ENCODE data around the gene RAI2. TPM values are rescaled to one million over a fixed set of nuclear protein-coding genes. Genes with fewer than 3 reads are reported as not detected.

The RAI2 gene
- total and polyA plus RNA-seq, 2 experiments from 2014 or later, result 1.3 to 3.4 TPM

- H3K4me3 ChIP-seq, result no peak overlapping the region
- no peaks in the 10 kb centered on the region for H3K4me1 ChIP-seq (ENCODE audit: low read depth)
- no peaks in the 10 kb centered on the region for H3K9me3 ChIP-seq (ENCODE audit: low read depth)
- TF ChIP-seq CTCF (IDR thresholded peaks at IDR 0.05; ENCODE audit: low read depth, low read length), result no peak
- no peaks in the 10 kb centered on the region for H3K27me3 ChIP-seq
- no peak for DNase-seq (ENCODE audit: low read depth in 1 of 2, low spot score in 1 of 2)
- no peak overlapping the region for H3K27ac ChIP-seq
- H3K36me3 ChIP-seq, result no peaks in the 10 kb centered on the region
Observed at GRCh38 chrX:17830211-17830610, 30.9 kb downstream of the RAI2 start.

GRCh38 chrX:17829566-17829965, 31.5 kb downstream of the RAI2 start:
- Histone ChIP-seq H3K4me1 (ENCODE audit: low read depth) (no peaks in the 10 kb centered on the region), H3K4me3 (no peak overlapping the region), H3K27ac (no peak overlapping the region), H3K9me3 (ENCODE audit: low read depth) (no peaks in the 10 kb centered on the region), H3K36me3 (no peaks in the 10 kb centered on the region), H3K27me3 (no peaks in the 10 kb centered on the region)
- TF ChIP-seq CTCF (IDR thresholded peaks at IDR 0.05; ENCODE audit: low read depth, low read length), result no peak
- no peak for DNase-seq (ENCODE audit: low read depth in 1 of 2, low spot score in 1 of 2)

- DNase-seq (ENCODE audit: low read depth in 1 of 2, low spot score in 1 of 2), result no peak
- H3K36me3 ChIP-seq, result no peaks in the 10 kb centered on the region
- H3K9me3 ChIP-seq (ENCODE audit: low read depth), result no peaks in the 10 kb centered on the region
- H3K27me3 ChIP-seq, result no peaks in the 10 kb centered on the region
- no peak for TF ChIP-seq CTCF (IDR thresholded peaks at IDR 0.05; ENCODE audit: low read depth, low read length)
- H3K4me1 ChIP-seq (ENCODE audit: low read depth), result no peaks in the 10 kb centered on the region
- no peak overlapping the region for H3K4me3 ChIP-seq
- H3K27ac ChIP-seq, result no peak overlapping the region
Observed at GRCh38 chrX:17828171-17828570, 32.9 kb downstream of the RAI2 start.

DNA sequence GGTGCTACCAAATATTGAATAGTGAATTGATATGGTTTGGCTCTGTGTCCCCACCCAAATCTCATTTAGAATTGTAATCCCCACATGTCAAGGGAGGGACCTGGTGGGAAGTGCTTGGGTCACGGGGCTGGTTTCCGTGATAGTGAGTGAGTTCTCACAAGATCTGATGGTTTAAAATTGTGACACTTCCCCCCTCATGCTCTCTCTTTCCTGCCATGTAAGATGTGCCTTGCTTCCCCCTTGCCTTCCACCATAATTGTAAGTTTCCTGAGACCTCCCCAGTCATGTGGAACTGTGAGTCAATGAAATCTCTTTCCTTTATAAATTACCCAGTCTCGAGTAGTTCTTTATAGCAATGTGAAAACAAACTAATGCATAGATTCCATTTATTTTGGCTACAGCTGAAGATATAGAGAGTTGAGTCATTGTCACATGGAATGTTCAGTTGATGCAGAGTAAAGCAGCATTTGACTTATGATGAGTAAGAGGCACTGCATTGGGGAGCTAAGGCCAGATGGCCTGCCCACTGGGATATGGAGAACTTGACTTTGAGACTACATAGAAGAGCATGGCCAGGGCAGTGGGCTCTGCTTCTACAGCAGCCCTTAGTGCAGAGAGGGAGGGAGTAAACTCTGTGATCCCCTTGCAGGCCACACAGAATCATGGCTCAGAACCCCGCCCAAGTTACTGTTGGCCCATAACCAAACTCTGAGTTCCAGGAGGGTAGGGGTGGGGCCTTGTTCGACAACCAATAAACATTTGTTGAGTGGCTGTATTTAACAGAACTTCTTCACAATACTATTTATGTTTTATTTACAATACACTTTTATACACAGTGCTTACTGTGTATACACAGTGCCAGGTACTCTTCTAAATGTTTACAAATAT, 34.2 kb downstream of the RAI2 start:
- no peak for DNase-seq (ENCODE audit: low read depth in 1 of 2, low spot score in 1 of 2)
- no peak for TF ChIP-seq CTCF (IDR thresholded peaks at IDR 0.05; ENCODE audit: low read depth, low read length)

DNA sequence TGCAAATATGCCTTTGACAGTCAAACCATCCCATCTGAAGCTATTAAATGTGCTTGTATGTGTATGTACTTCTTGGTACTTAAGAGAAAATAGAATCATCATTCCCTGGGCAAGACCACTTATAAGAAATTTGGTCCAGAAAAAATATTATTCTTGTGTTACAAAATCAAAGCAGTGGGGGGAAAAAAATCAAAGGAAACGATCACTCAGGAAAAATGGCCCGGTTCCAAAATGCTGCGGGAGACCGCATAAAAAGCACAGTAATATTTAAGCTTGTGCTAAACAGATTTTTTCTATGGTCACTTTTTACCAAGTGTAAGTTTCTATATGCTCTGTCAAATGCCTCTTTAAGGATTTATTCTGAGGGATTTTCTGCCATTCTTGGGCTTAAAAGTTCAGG, 36.1 kb downstream of the RAI2 start:
- Histone ChIP-seq H3K36me3 (no peaks in the 10 kb centered on the region), H3K27ac (no peak overlapping the region), H3K4me3 (no peak overlapping the region), H3K27me3 (no peaks in the 10 kb centered on the region), H3K4me1 (ENCODE audit: low read depth) (no peaks in the 10 kb centered on the region), H3K9me3 (ENCODE audit: low read depth) (no peaks in the 10 kb centered on the region)
- no peak for DNase-seq (ENCODE audit: low read depth in 1 of 2, low spot score in 1 of 2)
- TF ChIP-seq CTCF (IDR thresholded peaks at IDR 0.05; ENCODE audit: low read depth, low read length), result no peak

More for the DNA sequence above, 34.2 kb downstream of the RAI2 start:
- H3K9me3 ChIP-seq (ENCODE audit: low read depth), result no peaks in the 10 kb centered on the region
- H3K4me1 ChIP-seq (ENCODE audit: low read depth), result no peaks in the 10 kb centered on the region
- H3K27me3 ChIP-seq, result no peaks in the 10 kb centered on the region
- H3K36me3 ChIP-seq, result no peaks in the 10 kb centered on the region
- no peak overlapping the region for H3K4me3 ChIP-seq
- H3K27ac ChIP-seq, result no peak overlapping the region

All from cardiac muscle cell (in vitro differentiated cells and primary cell).